Left renal cortex interstitium (tissue), 4 donors: Measurements from ENCODE around the gene TIMM22. TPM values are rescaled to one million over a fixed set of nuclear protein-coding genes. Genes with fewer than 3 reads are reported as not detected.

Experiments used
- DNase-seq, 4 donors: peaks; one replicate each; pipeline ENCODE4 v3.0.0-alpha.2; 2013; ENCODE audit warnings: low read depth in 4 of 4, low spot score in 2 of 4, missing footprints in 1 of 4
- polyA plus RNA-seq, 4 donors: library from polyadenylated mRNA; unstranded; fragments of 120-200 nt; gene quantifications; one replicate each; pipeline ENCODE4 v1.2.1, GENCODE V29; 2013; ENCODE audit not compliant: insufficient read length in 4 of 4

TIMM22 gene
- polyA plus RNA-seq, 4 donors = 13.8 to 16.0 (median 14.9) TPM

GRCh38 chr17:1050996-1051925 lies 54.3 kb downstream of the TIMM22 start:
- DNase-seq = no peak

Other genes starting within 250 kb of the TIMM22 start
- 10 to 100 TPM; 19.4 to 25.6 (median 22.0) TPM for gene GEMIN4, start 244.9 kb upstream of the TIMM22 start, polyA plus RNA-seq
- gene GLOD4, start 214.8 kb upstream of the TIMM22 start, polyA plus RNA-seq = 100 to 1,000 TPM; 113 to 138 (median 117) TPM
- gene MRM3, start 214.8 kb upstream of the TIMM22 start, polyA plus RNA-seq = 10 to 100 TPM; 19.8 to 21.4 (median 20.6) TPM
- gene NXN, start 17.4 kb upstream of the TIMM22 start, polyA plus RNA-seq = 10 to 100 TPM; 31.7 to 43.7 (median 39.7) TPM
- 10 to 100 TPM; 45.4 to 63.7 (median 53.3) TPM for gene ABR, start 182.9 kb downstream of the TIMM22 start, polyA plus RNA-seq